HG03469 (cell line): ENCODE measurements around the gene PTPRM.

Source experiments
- ATAC-seq: cut with Tn5 transposase; IDR thresholded peaks from one replicate; pipeline ENCODE4 v1.9.1; 2021; ENCODE audit warnings: mild to moderate bottlenecking, moderate library complexity, moderate number of reproducible peaks; ENCODE audit not compliant: unreplicated experiment

The PTPRM gene

GRCh38 chr18:8197499-8197898 is 630.4 kb downstream of the PTPRM start:
- ATAC-seq = no peak

DNA sequence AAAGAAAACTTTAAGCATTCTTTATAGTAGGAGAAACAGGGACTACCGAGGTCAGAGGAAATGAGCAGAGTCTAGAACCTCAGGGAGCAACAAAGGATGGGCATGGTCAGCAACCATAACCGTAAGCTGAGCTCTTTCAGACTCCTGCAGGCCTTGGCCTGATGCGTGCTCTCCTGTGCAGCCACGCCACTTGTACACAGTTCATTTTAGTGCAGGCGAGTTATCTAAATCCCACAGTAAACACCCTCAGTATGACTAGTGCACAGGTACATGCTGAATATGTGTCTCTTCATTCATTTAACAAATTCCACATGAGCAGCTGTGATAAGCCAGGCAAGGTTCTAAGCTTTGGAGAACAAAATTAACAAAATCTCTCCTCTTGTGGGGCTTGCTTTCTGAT is 640.9 kb downstream of the PTPRM start:
- ATAC-seq = no peak

- ATAC-seq = no peak
Measured at GRCh38 chr18:8208716-8209115, 641.6 kb downstream of the PTPRM start.

- no peak for ATAC-seq
Measured at GRCh38 chr18:8212896-8213780, 646.0 kb downstream of the PTPRM start.

GRCh38 chr18:8215741-8216140 is 648.6 kb downstream of the PTPRM start:
- no peak for ATAC-seq

DNA sequence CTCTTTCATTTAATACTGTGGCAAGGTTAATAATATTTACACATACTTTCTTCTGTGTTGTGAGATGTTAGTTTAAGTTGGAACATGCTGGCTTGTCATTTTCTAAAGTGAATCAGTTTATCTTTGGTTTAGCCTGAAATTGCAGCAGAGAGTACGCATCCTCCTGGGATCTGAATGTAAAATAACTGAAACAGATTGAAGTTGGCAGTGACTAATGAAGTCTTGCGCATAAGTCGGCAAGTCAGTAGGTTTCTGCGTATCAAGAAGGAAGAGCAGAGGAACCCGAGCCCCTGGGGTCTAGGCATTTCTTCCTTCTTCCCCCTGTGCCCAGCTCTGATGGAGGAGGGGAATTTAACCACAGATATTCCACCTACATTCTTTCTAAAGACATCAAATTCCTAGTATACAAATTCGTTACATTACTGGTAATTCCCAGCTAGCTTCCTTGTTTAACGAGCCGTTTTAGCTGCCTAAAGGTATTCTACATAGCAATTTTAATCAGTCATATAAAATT is 650.0 kb downstream of the PTPRM start:
- no peak for ATAC-seq

GRCh38 chr18:8218197-8218596 is 651.1 kb downstream of the PTPRM start:
- ATAC-seq = no peak

DNA sequence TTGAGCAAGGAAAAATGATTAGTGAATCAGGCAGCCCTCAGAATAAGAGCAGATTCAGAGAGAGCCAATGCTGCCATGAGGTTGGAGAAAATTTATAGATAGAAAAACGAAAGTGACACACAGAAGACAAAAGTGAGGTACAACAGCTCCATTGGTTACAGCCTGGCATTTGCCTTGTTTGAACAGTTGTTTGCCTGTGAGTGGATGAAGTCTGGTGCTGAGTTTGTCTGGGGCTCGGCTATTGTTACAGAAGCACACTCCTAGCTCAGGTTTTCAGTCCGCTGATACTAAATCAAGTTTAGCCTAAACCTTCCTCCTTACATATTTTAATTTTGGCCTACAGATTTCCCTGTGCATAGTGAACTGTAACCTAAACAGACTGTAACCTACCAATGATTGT is 654.3 kb downstream of the PTPRM start:
- no peak for ATAC-seq

- no peak for ATAC-seq
Measured at GRCh38 chr18:8224576-8224975, 657.5 kb downstream of the PTPRM start.

DNA sequence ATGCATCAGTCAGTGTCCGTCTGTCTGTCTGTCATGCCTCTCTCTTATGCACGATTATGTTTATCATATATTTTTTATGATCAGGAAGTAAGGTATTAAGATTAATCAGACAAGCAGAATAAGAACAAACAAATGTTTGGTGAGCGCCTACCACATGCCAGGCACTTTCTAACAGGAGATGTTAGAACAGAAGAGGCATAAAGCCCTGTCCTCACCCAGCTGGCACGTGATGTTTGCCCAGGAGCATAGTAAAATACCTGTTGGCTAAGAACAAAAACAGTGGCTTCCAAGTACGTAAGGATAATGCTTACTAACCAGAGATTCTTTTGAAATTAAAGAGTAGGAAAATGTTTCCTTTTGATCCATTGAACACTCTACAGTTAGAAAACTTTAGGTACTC is 661.9 kb downstream of the PTPRM start:
- no peak for ATAC-seq

GRCh38 chr18:8229787-8230186 is 662.7 kb downstream of the PTPRM start:
- no peak for ATAC-seq

DNA sequence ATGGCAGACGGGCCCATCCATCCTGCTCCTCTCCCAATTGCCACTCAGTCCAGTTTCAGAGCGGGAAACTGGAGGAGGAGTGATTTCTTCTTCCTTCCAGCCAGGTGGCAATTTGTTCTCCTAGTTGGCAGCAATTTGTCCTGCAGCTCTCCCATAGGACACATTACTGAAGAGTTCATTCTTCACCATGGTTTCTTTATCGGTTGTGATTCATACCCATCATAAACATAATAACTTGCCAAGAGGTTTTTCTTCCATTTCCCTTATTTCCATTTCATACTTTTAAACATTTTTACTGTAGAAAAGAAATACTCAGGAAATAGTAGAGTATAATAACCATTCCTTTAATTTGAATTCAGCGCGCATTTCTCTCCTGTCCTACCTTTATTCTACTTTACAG is 664.2 kb downstream of the PTPRM start:
- no peak for ATAC-seq

DNA sequence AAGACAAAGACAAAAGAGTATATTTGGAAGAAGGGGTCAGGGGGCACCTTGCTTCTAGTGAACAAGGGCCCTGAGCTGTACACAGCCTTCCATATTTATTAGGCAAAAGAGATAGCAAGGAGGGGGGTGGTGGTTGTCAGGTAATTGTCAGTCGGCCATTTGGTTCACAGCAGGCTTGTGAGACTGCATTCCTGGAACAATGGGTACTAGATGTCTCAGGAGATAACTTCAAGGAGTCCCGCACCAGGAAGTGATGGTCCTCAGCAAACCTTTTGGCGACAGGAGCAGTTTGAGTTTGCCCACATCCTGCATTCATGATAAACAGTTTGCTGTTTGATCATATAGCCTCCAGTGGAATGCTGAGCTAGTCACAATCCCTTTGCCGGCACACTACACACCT is 665.7 kb downstream of the PTPRM start:
- no peak for ATAC-seq

DNA sequence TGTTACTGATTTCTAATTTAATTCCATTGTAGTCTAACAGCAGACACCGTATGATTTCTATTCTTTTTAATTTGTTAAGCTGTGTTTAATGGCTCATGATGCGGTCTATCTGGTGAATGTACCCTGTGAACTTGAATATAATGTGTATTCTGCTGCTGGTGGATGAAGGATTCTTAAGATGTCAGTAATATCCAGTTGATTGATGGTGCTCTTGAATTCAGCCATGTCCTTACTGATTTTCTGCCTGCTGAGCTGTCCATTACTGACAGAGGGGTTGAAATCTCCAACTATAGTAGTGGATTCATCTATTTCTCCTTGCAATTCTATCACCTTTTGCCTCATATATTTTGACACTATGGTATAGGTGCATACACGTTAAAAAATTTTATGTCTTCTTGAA is 668.8 kb downstream of the PTPRM start:
- no peak for ATAC-seq

GRCh38 chr18:8238507-8238906 is 671.4 kb downstream of the PTPRM start:
- ATAC-seq = no peak

DNA sequence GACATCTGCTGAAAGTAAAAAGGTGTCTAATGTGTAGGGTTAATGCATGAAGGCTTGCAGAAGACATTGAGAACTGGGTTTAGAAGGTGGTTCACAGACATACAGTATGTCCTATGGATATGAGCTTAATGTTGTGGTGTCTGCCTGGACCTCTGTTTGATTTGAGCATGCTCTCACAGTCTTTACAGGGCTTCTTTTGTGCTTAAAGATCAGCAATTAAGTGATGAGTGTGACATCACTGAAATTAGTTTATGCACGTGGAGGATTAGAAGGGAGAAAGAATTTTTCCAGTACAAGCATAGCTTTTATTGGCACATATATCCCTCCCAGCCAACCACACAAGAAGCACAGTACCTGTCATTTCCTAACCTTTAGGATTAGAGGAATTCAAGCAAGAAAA is 674.6 kb downstream of the PTPRM start:
- ATAC-seq = no peak

DNA sequence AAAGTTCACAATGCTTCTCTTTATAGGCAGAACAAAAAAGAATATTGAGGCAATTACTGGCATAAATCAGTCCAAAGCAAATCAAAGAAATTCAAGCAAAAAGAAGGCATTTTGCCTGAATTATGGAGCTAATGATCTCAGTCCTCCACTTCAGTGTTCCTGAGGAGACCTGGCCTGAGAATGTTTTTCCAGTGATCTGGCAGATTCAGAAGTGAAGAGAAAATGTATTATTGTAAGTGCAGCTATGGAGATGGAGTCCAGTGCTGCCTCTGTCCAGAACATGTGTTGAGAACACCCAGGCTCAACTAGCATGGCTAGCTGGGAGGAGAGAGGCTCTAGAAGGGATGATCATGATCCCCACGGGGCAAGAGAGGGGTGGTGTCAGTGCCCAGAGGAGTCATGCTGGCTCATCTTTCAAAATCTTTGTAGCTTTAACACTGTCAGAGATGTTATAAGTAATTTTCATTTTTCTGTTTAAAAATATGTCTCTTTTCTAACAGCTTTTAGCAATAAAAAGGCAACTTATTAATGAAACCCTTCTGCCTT is 675.1 kb downstream of the PTPRM start:
- ATAC-seq = no peak

DNA sequence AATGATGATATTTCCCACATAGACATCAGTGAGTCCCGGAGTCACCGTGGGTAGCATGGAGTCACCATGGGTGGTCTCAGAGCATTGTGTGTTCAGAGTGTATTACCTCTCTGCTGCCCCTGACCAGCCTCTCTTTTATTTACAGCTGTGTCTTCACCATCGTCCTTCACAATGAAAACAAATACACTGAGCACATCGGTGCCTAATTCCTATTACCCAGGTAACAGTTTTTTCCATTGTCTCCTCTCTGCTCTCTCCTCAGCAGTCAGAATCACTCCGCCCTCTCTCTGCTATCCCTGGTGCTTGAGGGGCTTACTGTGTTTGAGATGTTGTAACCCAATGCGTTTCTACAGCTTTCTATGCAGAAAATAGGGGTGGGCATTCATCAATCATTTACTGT is 680.6 kb downstream of the PTPRM start:
- ATAC-seq = no peak

DNA sequence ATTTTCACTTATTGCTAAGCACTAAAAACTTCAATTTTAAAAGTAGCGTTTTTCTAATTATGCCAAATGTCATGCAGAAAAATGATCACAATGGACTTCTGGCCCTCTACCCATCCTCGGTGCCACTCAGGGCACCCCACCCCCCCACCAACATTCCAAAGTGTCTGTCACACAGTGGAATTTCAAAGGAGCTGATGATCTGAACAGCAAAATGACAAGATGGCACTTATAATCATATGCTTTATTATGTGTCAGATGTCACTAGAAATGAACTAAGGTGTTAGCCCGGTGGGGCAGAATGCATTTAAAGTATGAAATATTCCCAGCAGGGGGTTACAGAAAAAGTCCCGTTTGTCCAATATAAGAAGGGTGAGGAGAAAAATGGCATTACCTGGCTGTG is 681.5 kb downstream of the PTPRM start:
- no peak for ATAC-seq

GRCh38 chr18:8249811-8250210 is 682.7 kb downstream of the PTPRM start:
- ATAC-seq = no peak

DNA sequence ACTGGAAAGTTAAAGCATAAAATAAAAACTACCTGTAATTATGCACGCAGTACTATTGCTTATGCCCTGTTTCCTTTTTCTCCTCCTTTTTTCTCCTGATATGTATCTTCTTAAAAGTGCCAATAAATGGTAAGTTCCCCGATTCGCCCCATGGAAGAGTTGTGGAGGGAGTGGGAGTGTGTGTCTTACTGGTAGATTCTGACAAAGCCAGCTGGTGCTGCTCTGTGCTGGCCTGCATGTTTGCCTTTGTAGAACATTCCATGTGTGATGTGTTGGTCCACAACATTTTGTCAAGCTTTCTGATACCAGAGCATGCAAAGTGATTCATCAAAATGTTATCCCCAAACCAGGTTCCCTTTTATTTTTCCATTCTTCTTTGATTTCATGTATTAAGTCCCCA is 685.3 kb downstream of the PTPRM start:
- ATAC-seq = no peak

GRCh38 chr18:8253944-8254343 is 686.8 kb downstream of the PTPRM start:
- no peak for ATAC-seq
